Psoas muscle (tissue), 8 donors: ENCODE results near the gene NANOG. TPM values are rescaled to one million over a fixed set of nuclear protein-coding genes. Genes with fewer than 3 reads are reported as not detected.
"Not testable (repeated sequence)": the region's sequence is repeated elsewhere in the genome, so short reads cannot be mapped to it uniquely, and the experiment has no call there.

Experiments
- ATAC-seq, 4 donors: fragments of 200-7000 bp; cut with Tn5 transposase; one replicate each; pipeline ENCODE4 v1.9.1; 2020; ENCODE audit warnings: moderate library complexity in 3 of 4, mild to moderate bottlenecking in 2 of 4
- DNase-seq, 2 donors: peaks; one replicate each; pipeline ENCODE4 v3.0.0-alpha.2; 2020
- H3K27ac ChIP-seq: fragments of 200-600 bp; one replicate; pipeline ENCODE4 v1.8.0; 2022
- H3K27me3 ChIP-seq, 3 donors: fragments of 200-600 bp in 1 of 3; one replicate each; pipeline versions ENCODE4 v1.6.1 to v1.8.0; 2013 to 2022; ENCODE audit warnings: low read length in 2 of 3, mild to moderate bottlenecking in 2 of 3, moderate library complexity in 1 of 3; ENCODE audit not compliant: insufficient read depth in 3 of 3
- H3K36me3 ChIP-seq, 2 donors: fragments of 200-600 bp in 1 of 2; one replicate each; pipeline versions ENCODE4 v1.6.1 to v1.8.0; 2013 to 2022; ENCODE audit warnings: low read depth in 1 of 2, mild to moderate bottlenecking in 1 of 2, moderate library complexity in 1 of 2; ENCODE audit not compliant: insufficient read depth in 1 of 2
- H3K4me1 ChIP-seq: fragments of 200-600 bp; one replicate; pipeline ENCODE4 v1.8.0; 2022
- H3K4me3 ChIP-seq: fragments of 200-600 bp; one replicate; pipeline ENCODE4 v1.8.0; 2022; ENCODE audit warnings: mild to moderate bottlenecking
- H3K9me3 ChIP-seq: fragments of 200-600 bp; one replicate; pipeline ENCODE4 v1.8.0; 2022
- CTCF ChIP-seq: fragments of 200-600 bp; IDR thresholded peaks from one replicate; pipeline ENCODE4 v1.8.0; 2022; ENCODE audit warnings: antibody characterized with exemption
- WGBS, 3 donors: extraction: QIAGEN DNeasy Blood & Tissue Kit; methylation state at CpG; one replicate each; pipeline versions ENCODE4 v1.1.6 to v1.1.7; 2013; 5-methylcytosine and 5-hydroxymethylcytosine counted together
- intact Hi-C, 2 donors: fragments of 100-400 bp; cut with DNase I; formaldehyde crosslinking; loops; one replicate each; pipeline versions ENCODE4 v1.11.0 to v1.14.2; 2022
- polyA plus RNA-seq, 3 donors: library from polyadenylated mRNA; stranded (reverse); fragments of 200-250 nt; gene quantifications; one replicate each; pipeline ENCODE4 v1.2.3, GENCODE V29; 2013
- total RNA-seq, 4 donors: library from RNA; stranded (reverse); fragmentation: NEBNext Ultra II Directional in 2 of 4; extraction: Animal tissue kit (Norgen Biotek cat#: 25700) in 2 of 4; gene quantifications; one replicate each; pipeline versions ENCODE4 v1.2.1 to v1.2.4, GENCODE V29; 2021 to 2023
- donor health status: healthy with polysubstance abuse.
- donor health status: DM: no; HTN: no; CAD: no; lungs with moderate emphysema.
- donor health status: Bipolar disorder and iron deficiency.
- donor health status: healthy.
- donor health status: DM: yes; HTN: yes; CAD: no.
- donor health status: DM: no; HTN: no; CAD: no.
- donor health status: DM: no; HTN: no; CAD: no.
- donor health status: DM: yes; HTN: yes; CAD: no.

Gene NANOG
- total and polyA plus RNA-seq, 7 donors, result 0.19 TPM; not detected in 6

- Histone ChIP-seq H3K36me3 (no peaks in the 10 kb centered on the region), H3K27me3 (no peaks in the 10 kb centered on the region), H3K9me3 (no peaks in the 10 kb centered on the region), H3K4me3 (no peak overlapping the region), H3K27ac (no peak overlapping the region), H3K4me1 (no peaks in the 10 kb centered on the region)
- no peak for ATAC-seq
- intact Hi-C loops, result no loop called here
- no peak for TF ChIP-seq CTCF
- no peak for DNase-seq
- 36 to 49% (median 46%) methylated on average over 3 of the region's 3 CpGs for WGBS, 3 donors
Observed at GRCh38 chr12:7769999-7770398, 19.2 kb upstream of the NANOG start.

GRCh38 chr12:7781274-7781673 is 7.9 kb upstream of the NANOG start:
- Histone ChIP-seq H3K27me3 (no peaks in the 10 kb centered on the region), H3K4me1 (no peaks in the 10 kb centered on the region), H3K36me3 (no peaks in the 10 kb centered on the region), H3K9me3 (no peaks in the 10 kb centered on the region), H3K4me3 (no peak overlapping the region), H3K27ac (no peak overlapping the region)
- ATAC-seq (no peak), DNase-seq (no peak)
- intact Hi-C loops, result no loop called here
- no peak for TF ChIP-seq CTCF
- WGBS, 3 donors, result 67 to 84% (median 83%) methylated on average over 3 of the region's 3 CpGs

- H3K27me3 ChIP-seq, result no peaks in the 10 kb centered on the region
- 86 to 90% (median 90%) methylated on average over 6 of the region's 6 CpGs for WGBS, 3 donors
- no peaks in the 10 kb centered on the region for H3K9me3 ChIP-seq
- no peak overlapping the region for H3K4me3 ChIP-seq
- no peak overlapping the region for H3K27ac ChIP-seq
- H3K4me1 ChIP-seq, result no peaks in the 10 kb centered on the region
- intact Hi-C loops, result no loop called here
- TF ChIP-seq CTCF, result no peak
- no peaks in the 10 kb centered on the region for H3K36me3 ChIP-seq
- no peak for ATAC-seq
- DNase-seq, result no peak
Observed at GRCh38 chr12:7782055-7782454, 7.1 kb upstream of the NANOG start.

GRCh38 chr12:7783433-7783832 is 5.8 kb upstream of the NANOG start:
- H3K27me3 ChIP-seq, H3K36me3 ChIP-seq, H3K4me3 ChIP-seq, intact Hi-C loops, ATAC-seq, H3K9me3 ChIP-seq, H3K4me1 ChIP-seq, H3K27ac ChIP-seq, DNase-seq: not testable (repeated sequence)
- 80 to 86% (median 80%) methylated on average over 9 of the region's 9 CpGs for WGBS, 3 donors

- no peak for DNase-seq
- no peak for ATAC-seq
- H3K27me3 ChIP-seq, result peaks cover 0 to 4% (median 0%) of the 10 kb centered on the region in 3 donors
- intact Hi-C loops, result no loop called here
- no peaks in the 10 kb centered on the region for H3K9me3 ChIP-seq
- TF ChIP-seq CTCF, result no peak
- no peaks in the 10 kb centered on the region for H3K36me3 ChIP-seq
- no peaks in the 10 kb centered on the region for H3K4me1 ChIP-seq
- H3K27ac ChIP-seq, result no peak overlapping the region
- no peak overlapping the region for H3K4me3 ChIP-seq
- 19 to 25% (median 22%) methylated on average over 2 of the region's 2 CpGs for WGBS, 3 donors
Observed at GRCh38 chr12:7784701-7785100, 4.5 kb upstream of the NANOG start.
